ENCODE results near the gene IL1RAPL1. TPM values are rescaled to one million over a fixed set of nuclear protein-coding genes. Genes with fewer than 3 reads are reported as not detected.

IL1RAPL1 gene
- total RNA-seq, 4 donors from 2014 or later = 0.13 TPM; not detected in 3

DNA sequence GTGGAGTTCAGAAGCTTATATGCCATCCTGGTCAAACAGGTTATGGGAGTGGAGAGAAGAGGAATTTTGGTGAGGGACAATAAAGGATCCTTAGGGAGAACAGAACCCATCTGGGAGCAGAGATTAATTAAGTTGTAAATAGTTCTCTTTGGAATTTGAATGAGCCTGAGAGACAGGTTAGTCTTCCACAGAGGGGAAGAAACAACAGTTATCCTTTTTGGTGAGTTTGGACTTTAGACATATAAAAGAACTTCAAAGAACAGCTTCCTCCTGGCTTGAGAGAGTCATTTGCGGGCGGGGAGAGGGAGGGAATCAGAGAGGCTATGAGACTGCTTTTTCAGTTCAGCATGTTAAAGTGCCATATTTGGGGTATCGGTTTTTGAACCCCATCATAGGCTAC lies 834.8 kb downstream of the IL1RAPL1 start:
- 27% methylated on average over 3 of the region's 3 CpGs for WGBS
- no peak overlapping the region for H3K4me3 ChIP-seq
- no peaks in the 10 kb centered on the region for H3K36me3 ChIP-seq
- H3K27me3 ChIP-seq = no peaks in the 10 kb centered on the region
- DNase-seq (ENCODE audit: low spot score in 2 of 2) = no peak
- no peak for TF ChIP-seq POLR2A (IDR thresholded peaks at IDR 0.05)
- TF ChIP-seq POLR2AphosphoS5 (IDR thresholded peaks at IDR 0.05) = no peak
- no peak for TF ChIP-seq EP300 (IDR thresholded peaks at IDR 0.05)
- TF ChIP-seq, protein P1, sequence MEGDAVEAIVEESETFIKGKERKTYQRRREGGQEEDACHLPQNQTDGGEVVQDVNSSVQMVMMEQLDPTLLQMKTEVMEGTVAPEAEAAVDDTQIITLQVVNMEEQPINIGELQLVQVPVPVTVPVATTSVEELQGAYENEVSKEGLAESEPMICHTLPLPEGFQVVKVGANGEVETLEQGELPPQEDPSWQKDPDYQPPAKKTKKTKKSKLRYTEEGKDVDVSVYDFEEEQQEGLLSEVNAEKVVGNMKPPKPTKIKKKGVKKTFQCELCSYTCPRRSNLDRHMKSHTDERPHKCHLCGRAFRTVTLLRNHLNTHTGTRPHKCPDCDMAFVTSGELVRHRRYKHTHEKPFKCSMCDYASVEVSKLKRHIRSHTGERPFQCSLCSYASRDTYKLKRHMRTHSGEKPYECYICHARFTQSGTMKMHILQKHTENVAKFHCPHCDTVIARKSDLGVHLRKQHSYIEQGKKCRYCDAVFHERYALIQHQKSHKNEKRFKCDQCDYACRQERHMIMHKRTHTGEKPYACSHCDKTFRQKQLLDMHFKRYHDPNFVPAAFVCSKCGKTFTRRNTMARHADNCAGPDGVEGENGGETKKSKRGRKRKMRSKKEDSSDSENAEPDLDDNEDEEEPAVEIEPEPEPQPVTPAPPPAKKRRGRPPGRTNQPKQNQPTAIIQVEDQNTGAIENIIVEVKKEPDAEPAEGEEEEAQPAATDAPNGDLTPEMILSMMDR (IDR thresholded peaks at IDR 0.05) = no peak
- no peaks in the 10 kb centered on the region for H3K4me1 ChIP-seq
- H3K27ac ChIP-seq = no peak overlapping the region
- H3K9me3 ChIP-seq = no peaks in the 10 kb centered on the region

GRCh38 chrX:29431895-29432294 lies 844.6 kb downstream of the IL1RAPL1 start:
- no peaks in the 10 kb centered on the region for H3K36me3 ChIP-seq
- H3K27ac ChIP-seq = no peak overlapping the region
- H3K9me3 ChIP-seq = no peaks in the 10 kb centered on the region
- WGBS = 59% methylated on average over 2 of the region's 2 CpGs
- no peak for DNase-seq (ENCODE audit: low spot score in 2 of 2)
- TF ChIP-seq POLR2A (IDR thresholded peaks at IDR 0.05) (no peak), POLR2AphosphoS5 (IDR thresholded peaks at IDR 0.05) (no peak), EP300 (IDR thresholded peaks at IDR 0.05) (no peak)
- TF ChIP-seq, protein P1 (IDR thresholded peaks at IDR 0.05) = no peak
- no peak overlapping the region for H3K4me3 ChIP-seq
- H3K27me3 ChIP-seq = no peaks in the 10 kb centered on the region
- no peaks in the 10 kb centered on the region for H3K4me1 ChIP-seq

GRCh38 chrX:29432534-29432933 lies 845.3 kb downstream of the IL1RAPL1 start:
- H3K36me3 ChIP-seq = no peaks in the 10 kb centered on the region
- no peak for DNase-seq (ENCODE audit: low spot score in 2 of 2)
- no peak for TF ChIP-seq EP300 (IDR thresholded peaks at IDR 0.05)
- no peak for TF ChIP-seq POLR2A (IDR thresholded peaks at IDR 0.05)
- TF ChIP-seq POLR2AphosphoS5 (IDR thresholded peaks at IDR 0.05) = no peak
- TF ChIP-seq, protein P1 (IDR thresholded peaks at IDR 0.05) = no peak
- H3K27me3 ChIP-seq = no peaks in the 10 kb centered on the region
- no peak overlapping the region for H3K27ac ChIP-seq
- no peak overlapping the region for H3K4me3 ChIP-seq
- no peaks in the 10 kb centered on the region for H3K4me1 ChIP-seq
- H3K9me3 ChIP-seq = no peaks in the 10 kb centered on the region

DNA sequence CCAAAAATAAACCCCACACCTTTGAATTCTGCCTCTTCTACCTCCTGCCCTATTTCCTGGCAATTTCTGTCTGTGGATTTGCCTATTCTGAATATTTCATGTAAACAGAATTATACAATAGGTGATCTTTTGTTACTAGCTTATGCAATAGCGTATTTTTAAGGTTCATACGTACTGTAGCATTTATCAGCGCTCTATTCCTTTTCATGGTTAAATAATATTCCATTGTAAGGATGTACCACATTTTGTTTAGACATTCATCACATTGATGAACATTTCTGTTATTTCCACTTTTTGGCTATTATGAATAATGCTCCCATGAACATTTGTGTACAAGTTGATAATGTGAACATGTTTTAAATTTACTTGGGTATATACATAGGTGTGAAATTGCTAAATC lies 847.7 kb downstream of the IL1RAPL1 start:
- Histone ChIP-seq H3K4me3 (no peak overlapping the region), H3K4me1 (no peaks in the 10 kb centered on the region), H3K27me3 (no peaks in the 10 kb centered on the region), H3K36me3 (no peaks in the 10 kb centered on the region), H3K27ac (no peak overlapping the region), H3K9me3 (no peaks in the 10 kb centered on the region)
- no peak for DNase-seq (ENCODE audit: low spot score in 2 of 2)
- TF ChIP-seq POLR2AphosphoS5 (IDR thresholded peaks at IDR 0.05) = no peak
- no peak for TF ChIP-seq POLR2A (IDR thresholded peaks at IDR 0.05)
- TF ChIP-seq EP300 (IDR thresholded peaks at IDR 0.05) = no peak
- TF ChIP-seq, protein P1 (IDR thresholded peaks at IDR 0.05) = no peak
- 92% methylated on average over 3 of the region's 3 CpGs for WGBS

- no peak overlapping the region for H3K27ac ChIP-seq
- no peak for DNase-seq (ENCODE audit: low spot score in 2 of 2)
- no peaks in the 10 kb centered on the region for H3K9me3 ChIP-seq
- H3K36me3 ChIP-seq = no peaks in the 10 kb centered on the region
- no peaks in the 10 kb centered on the region for H3K27me3 ChIP-seq
- H3K4me1 ChIP-seq = no peaks in the 10 kb centered on the region
- WGBS = 82% methylated on average over 4 of the region's 4 CpGs
- no peak overlapping the region for H3K4me3 ChIP-seq
- TF ChIP-seq, protein P1 (IDR thresholded peaks at IDR 0.05) = no peak
- TF ChIP-seq EP300 (IDR thresholded peaks at IDR 0.05) (no peak), POLR2AphosphoS5 (IDR thresholded peaks at IDR 0.05) (no peak), POLR2A (IDR thresholded peaks at IDR 0.05) (no peak)
These were observed 848.1 kb downstream of the IL1RAPL1 start for GRCh38 chrX:29435396-29435795.

Data from suprapubic skin (tissue), 4 donors.